Endothelial cell of umbilical vein (primary cell): ENCODE measurements around the gene ARF4. TPM values are rescaled to one million over a fixed set of nuclear protein-coding genes. Genes with fewer than 3 reads are reported as not detected.

Source experiments
- BruUV-seq: library from RNA; stranded (reverse); fragments of 400-500 nt; replicated peaks from 2 replicates; lab custom pipeline; 2021; lab: Mats Ljungman, UMichigan
- CTCF ChIA-PET: fragments of 300-600, 350-600 bp; sonication (Branson Sonifier 250); formaldehyde crosslinking; loops from one replicate; lab custom pipeline; 2021; ENCODE audit warnings: antibody characterized with exemption, inconsistent platforms; lab: Charles Lee
- POLR2A ChIA-PET: fragments of 300-600, 350-600 bp; sonication (Branson Sonifier 250); formaldehyde crosslinking; loops from one replicate; lab custom pipeline; 2021; ENCODE audit warnings: antibody characterized with exemption, inconsistent platforms; lab: Charles Lee
- DNase-seq: peaks from one replicate; pipeline ENCODE4 v3.0.0-alpha.2; 2011; ENCODE audit warnings: low read depth, low spot score
- FAIRE-seq: peaks from 2 replicates; lab custom pipeline; 2011; peaks lifted over from hg19 to GRCh38; lab: Jason Lieb, UNC
- H2AFZ ChIP-seq: 2 replicates; pipeline ENCODE4 v1.6.0; 2012; ENCODE audit warnings: low read depth, low read length, control low read depth, inconsistent platforms
- H3K27ac ChIP-seq: 2 replicates; pipeline ENCODE4 v1.5.1; 2011; ENCODE audit warnings: low read depth, mild to moderate bottlenecking, control low read depth, low read length, moderate library complexity; ENCODE audit not compliant: insufficient read depth
- H3K27me3 ChIP-seq, 2 experiments: 2 replicates each; pipeline versions ENCODE4 v1.6.0 to v1.6.1; 2011; ENCODE audit warnings: low read length in 2 of 2, mixed read lengths in 1 of 2; ENCODE audit not compliant: control insufficient read depth in 2 of 2, insufficient read depth in 2 of 2
- H3K36me3 ChIP-seq, 2 experiments: 2 replicates in 1 of 2; 3 replicates in 1 of 2; pipeline ENCODE4 v1.5.1; 2011; ENCODE audit warnings: low read length in 2 of 2, mild to moderate bottlenecking in 1 of 2, moderate library complexity in 1 of 2; ENCODE audit not compliant: control insufficient read depth in 2 of 2, insufficient read depth in 2 of 2; ENCODE audit errors: extremely low read depth in 1 of 2
- H3K4me1 ChIP-seq: 3 replicates; pipeline ENCODE4 v1.5.1; 2011; ENCODE audit warnings: mild to moderate bottlenecking, low read length; ENCODE audit not compliant: control insufficient read depth, insufficient read depth; ENCODE audit errors: extremely low read depth
- H3K4me2 ChIP-seq: 2 replicates; pipeline ENCODE4 v1.6.1; 2011; ENCODE audit warnings: low read length, control low read depth, mixed read lengths; ENCODE audit not compliant: insufficient read depth
- H3K4me3 ChIP-seq, 3 experiments: fragments of 200-600 bp in 1 of 3; sonication (generic), shearing (Covaris generic) in 1 of 3; replicated peaks in 1 of 3; 2 replicates each; pipeline ENCODE4 v1.5.1; 2011 to 2016; ENCODE audit warnings: control low read depth in 3 of 3, low read length in 3 of 3, mild to moderate bottlenecking in 2 of 3, inconsistent platforms in 1 of 3, low read depth in 1 of 3, moderate library complexity in 1 of 3; ENCODE audit not compliant: insufficient read depth in 1 of 3
- H3K79me2 ChIP-seq: 2 replicates; pipeline ENCODE4 v1.6.0; 2012; ENCODE audit warnings: low read length, inconsistent platforms; ENCODE audit not compliant: control insufficient read depth, insufficient read depth
- H3K9ac ChIP-seq: replicated peaks from 2 replicates; pipeline ENCODE3; 2011; ENCODE audit warnings: low read length, control low read depth; ENCODE audit not compliant: insufficient read depth; ENCODE audit errors: extremely low read depth
- H3K9me1 ChIP-seq: replicated peaks from 3 replicates; pipeline ENCODE4 v1.6.0; 2011; ENCODE audit warnings: mild to moderate bottlenecking, low read length; ENCODE audit not compliant: control insufficient read depth, insufficient read depth; ENCODE audit errors: extremely low read depth
- H3K9me3 ChIP-seq: replicated peaks from 2 replicates; pipeline ENCODE4 v1.5.1; 2012; ENCODE audit warnings: low read length, inconsistent platforms; ENCODE audit not compliant: control insufficient read depth, insufficient read depth
- H4K20me1 ChIP-seq: replicated peaks from 2 replicates; pipeline ENCODE3; 2011; ENCODE audit warnings: mild to moderate bottlenecking, low read length; ENCODE audit not compliant: control insufficient read depth, insufficient read depth; ENCODE audit errors: extremely low read depth
- CTCF ChIP-seq, 2 donors: IDR thresholded peaks; 1 replicate in 1 of 2; 2 replicates in 1 of 2; pipeline ENCODE4 v1.5.1; 2011; ENCODE audit warnings: low read length in 2 of 2, mild to moderate bottlenecking in 2 of 2, moderate library complexity in 2 of 2, control low read depth in 1 of 2, inconsistent platforms in 1 of 2, low read depth in 1 of 2; ENCODE audit not compliant: insufficient read depth in 1 of 2; ENCODE audit errors: extremely low read depth in 1 of 2
- EZH2 ChIP-seq: IDR thresholded peaks from 2 replicates; pipeline ENCODE4 v1.6.1; 2012; ENCODE audit warnings: borderline replicate concordance, low read depth, mild to moderate bottlenecking, moderate library complexity, low read length, inconsistent platforms; ENCODE audit not compliant: severe bottlenecking
- FOS ChIP-seq: IDR thresholded peaks from 2 replicates; pipeline ENCODE4 v1.6.1; 2011; ENCODE audit warnings: mild to moderate bottlenecking, low read length, moderate library complexity, borderline replicate concordance; ENCODE audit not compliant: insufficient read depth
- GATA2 ChIP-seq: IDR thresholded peaks from 2 replicates; pipeline ENCODE4 v1.7.0; 2011; ENCODE audit warnings: low read depth, mild to moderate bottlenecking, moderate library complexity, mixed read lengths, low read length; ENCODE audit not compliant: insufficient read length, insufficient read depth
- JUN ChIP-seq: IDR thresholded peaks from 2 replicates; pipeline ENCODE4 v1.6.1; 2011; ENCODE audit warnings: borderline replicate concordance, low read depth; ENCODE audit not compliant: insufficient read length, insufficient read depth
- MYC ChIP-seq: IDR thresholded peaks from one replicate; pipeline ENCODE4 v1.6.1; 2011; ENCODE audit warnings: mild to moderate bottlenecking, low read depth, low read length
- POLR2A ChIP-seq: IDR thresholded peaks from 2 replicates; pipeline ENCODE4 v1.6.1; 2012; ENCODE audit warnings: low read depth, mild to moderate bottlenecking, control low read depth, low read length
- POLR2AphosphoS5 ChIP-seq: IDR thresholded peaks from 2 replicates; pipeline ENCODE4 v1.6.1; 2012; ENCODE audit warnings: low read depth, mild to moderate bottlenecking, control low read depth, low read length, moderate library complexity; ENCODE audit not compliant: insufficient read depth
- dilution Hi-C: fragments of 300-500 bp; cut with MboI; formaldehyde crosslinking; loops from one replicate; pipeline ENCODE4 v1.15.0; 2019; ENCODE audit warnings: low sequenced_read_pairs; ENCODE audit not compliant: extremely low pct_ligation_motif_present
- intact Hi-C: fragments of 100-400 bp; cut with micrococcal nuclease; formaldehyde crosslinking; loops from one replicate; pipeline ENCODE4 v1.10.0; 2022
- polyA plus RNA-seq, 4 experiments: library from polyadenylated mRNA; depleted of rRNA in 3 of 4; stranded (reverse) in 3 of 4; unstranded in 1 of 4; fragments of >200 nt; gene quantifications; 2 replicates each; pipeline versions ENCODE4 v1.2.1 to v1.2.3, GENCODE V29; 2011 to 2012; ENCODE audit warnings: missing spikeins in 1 of 4
- total RNA-seq: library from RNA; stranded (reverse); gene quantifications from 2 replicates; pipeline ENCODE4 v1.2.3, GENCODE V29; 2021
- TF ChIP-seq, protein P1 (sequence below): IDR thresholded peaks from 2 replicates; pipeline ENCODE4 v1.6.1; 2011; ENCODE audit not compliant: insufficient read depth, insufficient read length

The ARF4 gene
- total and polyA plus RNA-seq, 2 donors (not counting 3 experiments of a cell fraction or from before 2014, with no cell fraction given) = 239 to 249 TPM

- Histone ChIP-seq H3K9me1 (no peaks in the 10 kb centered on the region), H3K9me3 (no peaks in the 10 kb centered on the region), H3K27ac (no peak overlapping the region), H2AFZ (no peak overlapping the region), H3K4me3 (no peak overlapping the region), H3K79me2 (no peaks in the 10 kb centered on the region), H3K36me3 (no peaks in the 10 kb centered on the region), H4K20me1 (no peaks in the 10 kb centered on the region), H3K4me1 (no peaks in the 10 kb centered on the region), H3K4me2 (no peak overlapping the region), H3K27me3 (no peaks in the 10 kb centered on the region), H3K9ac (no peak overlapping the region)
- no peak for FAIRE-seq
- TF ChIP-seq JUN (no peak), MYC (no peak), EZH2 (no peak), GATA2 (no peak), FOS (no peak), POLR2AphosphoS5 (no peak), POLR2A (no peak)
- TF ChIP-seq, protein P1, sequence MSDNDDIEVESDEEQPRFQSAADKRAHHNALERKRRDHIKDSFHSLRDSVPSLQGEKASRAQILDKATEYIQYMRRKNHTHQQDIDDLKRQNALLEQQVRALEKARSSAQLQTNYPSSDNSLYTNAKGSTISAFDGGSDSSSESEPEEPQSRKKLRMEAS = no peak
- intact Hi-C loops = no loop called here
- ChIA-PET CTCF (interaction anchor here (1.5 kb wide), 1 partner anchor 141 kb away, joined by 3 read pairs; no protein-coding TSS in a partner anchor), POLR2A (no interaction called here)
- no TSS peak for BruUV-seq
- DNase-seq = no peak
- dilution Hi-C loops = no loop called here
These were observed 58.7 kb downstream of the ARF4 start for GRCh38 chr3:57538465-57538864.

DNA sequence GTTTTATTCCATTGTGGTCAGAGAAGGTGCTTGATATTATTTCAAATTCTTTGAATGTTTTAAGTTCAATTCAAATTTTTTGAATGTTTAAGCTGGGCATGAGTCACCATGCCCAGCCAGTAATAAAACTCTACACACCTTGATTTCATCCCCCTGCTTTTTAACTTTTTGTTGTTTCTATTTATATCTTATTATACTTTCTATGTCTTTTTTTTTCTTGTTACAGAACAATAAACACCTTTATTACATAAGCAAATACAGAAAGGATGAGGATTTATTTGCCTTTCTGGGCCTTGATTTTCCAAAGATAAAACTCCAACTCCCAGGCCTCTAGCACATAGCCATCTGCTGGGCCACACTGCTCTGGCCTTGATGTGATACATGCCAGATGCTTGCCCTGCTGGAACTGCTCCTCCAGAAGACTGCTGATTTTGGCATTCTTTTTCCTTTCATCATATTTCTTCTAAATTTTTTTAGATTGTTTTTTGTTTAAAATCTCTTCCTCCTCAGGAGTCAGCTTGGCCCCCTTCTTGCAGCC, 67.0 kb downstream of the ARF4 start:
- Histone ChIP-seq H3K9me3 (no peaks in the 10 kb centered on the region), H3K9ac (no peak overlapping the region), H3K27ac (no peak overlapping the region), H3K9me1 (no peaks in the 10 kb centered on the region), H3K36me3 (no peaks in the 10 kb centered on the region), H3K79me2 (no peaks in the 10 kb centered on the region), H4K20me1 (no peaks in the 10 kb centered on the region), H3K4me3 (no peak overlapping the region), H3K4me2 (no peak overlapping the region), H2AFZ (no peak overlapping the region), H3K4me1 (no peaks in the 10 kb centered on the region), H3K27me3 (no peaks in the 10 kb centered on the region)
- POLR2A ChIA-PET = no interaction called here
- FAIRE-seq (no peak), DNase-seq (no peak)
- BruUV-seq = no TSS peak
- dilution Hi-C loops (no loop called here), intact Hi-C loops (no loop called here)
- TF ChIP-seq EZH2 (no peak), POLR2AphosphoS5 (no peak), JUN (no peak), GATA2 (no peak), FOS (no peak), CTCF (IDR thresholded peaks at IDR 0.05; ENCODE audit: extremely low read depth in 1 of 2, insufficient read depth in 1 of 2, low read depth in 1 of 2, low read length in 2 of 2) (no peak), POLR2A (no peak), MYC (no peak)
- TF ChIP-seq, protein P1 = no peak
- CTCF ChIA-PET = no interaction called here
